ENCODE data around the gene DHRS13. TPM values are rescaled to one million over a fixed set of nuclear protein-coding genes. Genes with fewer than 3 reads are reported as not detected.
A peak's percentile ranks its signal among the peaks of the same experiment; 100 is the strongest.
"Not testable (repeated sequence)": the region's sequence is repeated elsewhere in the genome, so short reads cannot be mapped to it uniquely, and the experiment has no call there.

The DHRS13 gene
- total RNA-seq, 3 donors from 2014 or later = 20.7 to 24.5 (median 21.8) TPM

DNA sequence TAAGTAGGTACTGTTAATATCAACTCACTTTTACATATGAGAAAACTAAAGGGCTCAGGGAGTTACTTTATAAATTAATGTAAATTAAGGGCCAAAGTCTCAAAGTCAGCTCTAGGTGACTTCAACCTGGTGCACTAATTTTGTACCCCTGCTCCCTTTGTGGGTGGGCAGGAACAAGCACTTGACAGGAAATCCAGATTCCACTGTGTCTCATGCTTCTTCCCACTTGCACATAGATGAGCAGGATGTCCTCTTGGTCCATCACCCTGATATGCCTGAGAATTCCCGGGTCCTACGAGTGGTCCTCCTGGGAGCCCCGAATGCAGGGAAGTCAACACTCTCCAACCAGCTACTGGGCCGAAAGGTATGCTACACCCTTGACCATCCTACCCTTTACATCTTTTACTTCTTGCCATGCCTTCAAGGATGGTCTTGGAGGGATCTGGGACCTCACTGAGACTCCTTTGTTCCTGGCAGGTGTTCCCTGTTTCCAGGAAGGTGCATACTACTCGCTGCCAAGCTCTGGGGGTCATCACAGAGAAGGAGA lies 46.8 kb downstream of the DHRS13 start:
- H3K9me3 Mint-ChIP-seq = no peaks in the 10 kb centered on the region
- H3K4me3 Mint-ChIP-seq = peak overlapping the region; percentile 87
- ATAC-seq = no peak
- DNase-seq = no peak
- H3K27me3 Mint-ChIP-seq (ENCODE audit: low read depth) = no peaks in the 10 kb centered on the region
- peaks cover 24% of the 10 kb centered on the region for H3K4me1 Mint-ChIP-seq (ENCODE audit: low read depth)
- H3K36me3 Mint-ChIP-seq (ENCODE audit: insufficient read depth) = peaks cover 20% of the 10 kb centered on the region

DNA sequence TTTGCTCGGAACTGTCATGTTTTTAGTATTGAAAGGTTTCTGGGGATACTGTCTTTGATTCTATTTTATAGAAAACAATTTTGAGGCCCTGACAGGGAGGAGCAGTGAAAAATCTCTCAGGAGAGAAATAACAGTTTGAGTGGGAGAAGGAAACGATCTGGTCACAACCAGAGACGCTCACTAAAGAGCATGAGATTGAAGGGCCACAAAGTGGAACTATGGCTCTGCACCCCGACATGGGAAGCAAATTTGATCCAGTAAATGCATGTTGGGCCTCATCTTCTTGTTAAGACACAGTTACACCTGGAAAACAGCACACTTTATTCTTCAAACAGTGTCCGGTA lies 47.6 kb downstream of the DHRS13 start:
- H3K9me3 Mint-ChIP-seq = no peaks in the 10 kb centered on the region
- DNase-seq = no peak
- H3K36me3 Mint-ChIP-seq (ENCODE audit: insufficient read depth) = peaks cover 16% of the 10 kb centered on the region
- H3K27me3 Mint-ChIP-seq (ENCODE audit: low read depth) = no peaks in the 10 kb centered on the region
- peaks cover 24% of the 10 kb centered on the region for H3K4me1 Mint-ChIP-seq (ENCODE audit: low read depth)
- no peak for ATAC-seq
- peak overlapping the region; percentile 87 for H3K4me3 Mint-ChIP-seq

DNA sequence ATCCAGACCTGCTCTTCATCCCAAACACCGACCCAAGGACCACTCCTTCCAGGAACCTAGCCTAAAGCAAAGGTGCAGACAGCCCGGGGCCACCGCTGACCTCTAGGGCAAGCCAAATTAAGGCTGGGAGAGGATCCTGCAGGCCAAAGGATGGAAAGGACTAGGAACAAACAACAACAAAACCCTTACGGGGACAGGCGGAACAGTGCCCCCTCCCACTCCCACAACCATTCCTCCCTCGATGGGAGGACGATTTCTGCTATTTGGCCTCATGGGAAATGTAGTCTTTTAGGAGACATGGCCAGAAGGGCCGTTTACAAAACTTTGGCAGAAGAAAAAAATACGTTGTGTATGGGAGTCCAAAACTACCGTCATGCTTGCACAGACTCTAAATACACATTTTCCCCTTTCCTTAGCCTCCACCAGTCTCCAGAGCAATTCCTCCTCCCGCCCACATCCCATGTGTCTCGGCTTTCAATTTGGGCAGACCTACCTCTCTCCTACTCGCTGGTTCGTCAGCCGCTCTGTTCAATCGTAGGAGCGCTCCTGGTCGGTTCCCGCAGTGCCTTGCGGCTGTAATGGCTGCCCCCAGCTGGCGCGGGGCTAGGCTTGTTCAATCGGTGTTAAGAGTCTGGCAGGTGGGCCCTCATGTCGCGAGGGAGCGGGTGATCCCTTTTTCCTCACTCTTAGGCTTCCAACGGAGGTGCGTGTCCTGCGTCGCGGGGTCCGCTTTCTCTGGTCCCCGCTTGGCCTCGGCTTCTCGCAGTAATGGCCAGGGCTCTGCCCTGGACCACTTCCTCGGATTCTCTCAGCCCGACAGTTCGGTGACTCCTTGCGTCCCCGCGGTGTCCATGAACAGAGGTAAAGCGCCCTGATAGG lies 48.2 kb downstream of the DHRS13 start, which contains the start of gene ERAL1:
Gene ERAL1 (plus strand): TSS at position 560 of the 879 bp plus-strand sequence. CDS start 19 bp downstream, at position 579.
- H3K27me3 Mint-ChIP-seq (ENCODE audit: low read depth) = no peaks in the 10 kb centered on the region
- H3K9me3 Mint-ChIP-seq = no peaks in the 10 kb centered on the region
- DNase-seq (peak; percentile 77), ATAC-seq (peak; percentile 100)
- peak within 1 kb of the TSS; percentile 87 for H3K4me3 Mint-ChIP-seq
- peaks cover 15% of the 10 kb centered on the region for H3K36me3 Mint-ChIP-seq (ENCODE audit: insufficient read depth)
- peaks cover 24% of the 10 kb centered on the region for H3K4me1 Mint-ChIP-seq (ENCODE audit: low read depth)

DNA sequence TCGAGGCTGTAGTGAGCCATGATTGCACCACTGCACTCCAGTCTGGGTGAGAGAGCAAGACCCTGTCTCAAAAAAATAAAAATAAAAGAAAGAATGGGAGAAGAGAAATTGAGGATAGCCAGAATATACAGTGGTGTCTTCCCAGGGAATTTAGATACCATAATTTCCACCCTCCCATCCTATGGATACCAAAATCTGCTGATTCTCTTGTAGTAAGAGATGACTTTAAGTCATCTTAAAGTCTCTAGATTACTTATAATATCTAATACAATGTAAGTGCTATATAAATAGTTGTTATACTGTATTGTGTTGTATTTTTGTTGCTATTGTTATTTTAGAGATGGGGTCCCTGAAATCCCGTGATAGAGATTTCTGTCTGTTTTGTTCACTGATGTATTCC lies 49.6 kb downstream of the DHRS13 start:
- Mint-ChIP-seq H3K36me3 (ENCODE audit: insufficient read depth) (peaks cover 9% of the 10 kb centered on the region), H3K4me3 (no peak overlapping the region), H3K27me3 (ENCODE audit: low read depth) (no peaks in the 10 kb centered on the region), H3K9me3 (no peaks in the 10 kb centered on the region), H3K4me1 (ENCODE audit: low read depth) (peaks cover 24% of the 10 kb centered on the region)
- ATAC-seq (no peak), DNase-seq (no peak)

DNA sequence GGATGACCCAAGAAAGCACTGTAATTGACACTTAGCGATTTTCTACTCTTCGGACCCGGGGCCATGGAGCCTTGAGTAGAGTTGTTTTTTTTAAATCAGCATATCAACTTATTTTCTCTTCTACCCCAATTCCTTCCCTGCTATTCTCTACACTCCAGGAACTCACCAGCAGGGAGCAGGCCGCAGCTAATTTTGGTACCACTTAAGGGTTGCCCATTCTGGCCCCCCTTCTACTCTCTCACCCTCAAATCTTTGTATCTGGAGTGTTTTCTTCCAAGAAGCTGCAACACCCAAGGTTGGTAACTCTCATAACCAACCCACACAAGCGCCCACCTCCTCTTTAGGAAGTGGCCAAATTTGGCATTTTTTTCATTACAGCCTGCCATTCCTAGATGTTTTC lies 53.6 kb downstream of the DHRS13 start:
- peaks cover 5% of the 10 kb centered on the region for H3K4me1 Mint-ChIP-seq (ENCODE audit: low read depth)
- H3K27me3 Mint-ChIP-seq (ENCODE audit: low read depth) = no peaks in the 10 kb centered on the region
- no peaks in the 10 kb centered on the region for H3K36me3 Mint-ChIP-seq (ENCODE audit: insufficient read depth)
- no peak for ATAC-seq
- no peak overlapping the region for H3K4me3 Mint-ChIP-seq
- DNase-seq = no peak
- no peaks in the 10 kb centered on the region for H3K9me3 Mint-ChIP-seq

DNA sequence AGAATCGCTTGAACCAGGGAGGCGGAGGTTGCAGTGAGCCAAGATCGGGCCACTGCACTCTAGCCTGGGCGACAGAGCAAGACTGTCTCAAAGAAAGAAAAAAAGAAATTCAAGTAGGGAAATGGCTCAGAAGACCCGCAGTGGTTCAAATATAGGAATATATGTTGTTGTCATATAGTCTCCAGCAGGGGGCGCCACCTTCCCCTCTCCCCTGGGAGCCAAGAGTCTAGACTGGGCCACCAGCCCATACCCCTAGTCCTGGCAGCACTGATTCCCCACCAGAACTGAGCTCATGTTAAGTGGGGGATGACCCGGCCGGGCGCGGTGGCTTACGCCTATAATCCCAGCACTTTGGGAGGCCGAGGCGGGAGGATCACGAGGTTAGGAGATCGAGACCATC lies 54.2 kb downstream of the DHRS13 start:
- H3K27me3 Mint-ChIP-seq (ENCODE audit: low read depth); H3K4me3 Mint-ChIP-seq; H3K4me1 Mint-ChIP-seq (ENCODE audit: low read depth); H3K9me3 Mint-ChIP-seq; H3K36me3 Mint-ChIP-seq (ENCODE audit: insufficient read depth): not testable (repeated sequence)
- ATAC-seq = peak; percentile 82 to 86
- DNase-seq = peak; percentile 54

Other genes with a start within 250 kb of the DHRS13 start
- 10 to 100 TPM; 42.8 to 46.6 (median 45.4) TPM for gene SDF2, start 241.2 kb downstream of the DHRS13 start, total RNA-seq
- gene SUPT6H, start 240.9 kb downstream of the DHRS13 start, total RNA-seq = 100 to 1,000 TPM in 1 of 3 donors, 10 to 100 TPM in 2; 88.5 to 105 (median 98.3) TPM
- 1 to 10 TPM in 2 of 3 donors, under 1 TPM in 1; 0.83 to 1.2 (median 1.1) TPM for gene PROCA1, start 191.2 kb downstream of the DHRS13 start, total RNA-seq
- 100 to 1,000 TPM in 1 of 3 donors, 10 to 100 TPM in 2; 11.3 to 100 (median 14.1) TPM for gene RAB34, start 185.2 kb downstream of the DHRS13 start, total RNA-seq
- 1,000 to 10,000 TPM; 2,218 to 2,392 (median 2,312) TPM for gene RPL23A, start 183.1 kb downstream of the DHRS13 start, total RNA-seq
- 10 to 100 TPM; 20.8 to 28.5 (median 23.8) TPM for gene TLCD1, start 176.8 kb downstream of the DHRS13 start, total RNA-seq
- gene NEK8, start 174.3 kb downstream of the DHRS13 start, total RNA-seq = 1 to 10 TPM; 5.8 to 7.7 (median 7.6) TPM
- gene TRAF4, start 159.1 kb downstream of the DHRS13 start, total RNA-seq = 100 to 1,000 TPM; 221 to 247 (median 229) TPM
- gene FAM222B, start 60.3 kb downstream of the DHRS13 start, total RNA-seq = 10 to 100 TPM; 23.5 to 26.4 (median 24.9) TPM
- gene ERAL1, start 48.1 kb downstream of the DHRS13 start, total RNA-seq = 10 to 100 TPM; 79.8 to 81.3 (median 80.8) TPM
- 10 to 100 TPM; 48.3 to 62.9 (median 59.3) TPM for gene FLOT2, start 5.3 kb downstream of the DHRS13 start, total RNA-seq
- 10 to 100 TPM; 45.2 to 48.6 (median 47.8) TPM for gene PHF12, start 48.4 kb upstream of the DHRS13 start, total RNA-seq
- gene SEZ6, start 103.0 kb upstream of the DHRS13 start, total RNA-seq = not detected
- gene PIPOX, start 140.1 kb upstream of the DHRS13 start, total RNA-seq = 1 to 10 TPM; 1.2 to 1.7 (median 1.5) TPM